ENCODE data around the gene CEP350.
A peak's percentile ranks its signal among the peaks of the same experiment; 100 is the strongest.

Gene CEP350

DNA sequence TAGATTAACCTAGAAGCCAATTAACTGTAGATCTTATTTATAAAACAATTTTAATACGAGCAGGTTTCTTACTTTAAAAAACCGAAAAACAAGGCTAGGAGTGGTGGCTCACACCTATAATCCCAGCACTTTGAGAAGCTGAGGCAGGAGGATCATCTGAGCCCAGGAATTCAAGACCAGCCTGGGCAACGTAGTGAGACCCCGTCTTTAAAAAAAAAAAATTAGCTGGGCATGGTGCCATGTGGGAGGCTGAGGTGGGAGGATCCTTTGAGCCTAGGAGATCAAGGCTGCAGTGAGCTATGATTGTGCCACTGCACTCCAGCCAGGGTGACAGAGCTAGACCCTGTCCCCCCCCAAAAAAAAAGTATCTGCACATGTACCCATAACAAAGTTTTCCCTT, 110.8 kb downstream of the CEP350 start:
- DNase-seq (ENCODE audit: low read depth) = no peak

DNA sequence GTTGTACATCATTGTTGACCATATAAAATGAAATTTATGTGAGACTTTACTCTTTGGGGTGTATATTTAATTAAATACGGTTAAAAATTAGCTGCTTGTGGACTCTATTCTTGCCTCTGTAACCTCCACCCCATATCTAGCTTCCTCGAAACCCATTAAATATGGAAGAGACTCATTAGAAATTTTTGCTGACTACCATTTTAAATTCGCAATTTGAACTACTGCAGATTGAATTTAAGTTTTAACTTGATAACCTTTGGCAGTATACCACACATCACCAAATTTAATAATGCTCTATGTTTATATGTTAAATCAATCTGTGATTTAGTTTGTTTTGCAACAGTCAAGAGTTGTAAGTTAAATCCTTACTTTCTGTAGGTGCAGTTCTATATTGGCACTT, 111.5 kb downstream of the CEP350 start:
- no peak for DNase-seq (ENCODE audit: low read depth)

DNA sequence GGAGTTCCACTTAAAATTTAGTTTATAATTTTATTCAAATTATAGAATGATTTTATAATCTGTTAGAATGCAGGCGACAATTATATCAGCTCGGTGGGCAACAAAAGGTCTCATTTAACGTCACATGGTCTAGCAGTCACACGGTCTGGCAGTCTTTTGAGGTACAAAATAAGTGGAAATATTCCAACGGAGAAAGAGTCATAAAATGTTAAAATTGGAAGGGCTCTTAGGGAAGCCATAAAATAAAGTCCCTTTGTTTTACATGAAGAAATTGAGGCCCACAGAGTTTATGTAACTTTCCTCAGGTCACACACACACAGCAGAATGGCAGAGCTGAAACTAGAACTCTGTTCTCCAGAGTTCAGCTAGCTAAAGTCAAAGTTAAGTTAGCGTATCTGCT, 115.7 kb downstream of the CEP350 start:
- DNase-seq (ENCODE audit: low read depth) = no peak

DNA sequence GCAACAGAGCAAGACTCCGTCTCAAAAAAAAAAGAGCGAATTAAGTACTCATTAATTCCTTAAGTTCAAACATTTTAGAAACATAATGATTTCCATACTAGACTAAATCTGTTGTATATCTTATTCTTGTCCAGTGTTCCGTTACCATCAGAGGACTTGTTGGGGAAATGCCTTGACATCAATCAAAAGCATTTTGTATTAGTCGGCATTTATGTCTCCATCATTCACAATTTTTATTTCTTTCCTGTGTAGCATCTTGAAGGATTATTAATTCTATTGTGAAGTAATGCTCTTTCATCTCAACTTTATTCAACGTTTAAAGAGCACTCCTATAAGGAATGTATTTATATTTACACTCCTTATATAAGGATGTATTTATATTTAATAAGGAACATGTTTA, 117.1 kb downstream of the CEP350 start:
- no peak for DNase-seq (ENCODE audit: low read depth)

DNA sequence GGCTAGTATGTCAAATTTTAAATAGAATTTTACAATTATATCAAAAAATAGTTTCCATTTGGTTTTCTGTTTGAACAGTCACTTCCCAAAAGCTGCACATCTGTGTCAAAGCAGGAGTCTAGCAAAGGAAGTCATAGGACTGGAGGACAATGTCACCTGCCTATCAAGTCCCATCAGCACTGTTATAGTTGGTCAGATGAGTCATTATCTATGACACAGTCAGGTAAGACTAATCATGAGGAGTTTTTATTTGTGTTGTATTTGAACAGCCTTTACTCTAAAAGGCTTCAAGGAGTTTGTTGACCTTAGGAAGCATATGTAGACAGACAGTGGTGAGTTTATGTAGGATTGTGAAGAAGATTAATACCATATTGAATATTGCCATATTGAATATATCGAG, 125.8 kb downstream of the CEP350 start:
- DNase-seq (ENCODE audit: low read depth) = no peak

- DNase-seq (ENCODE audit: low read depth) = no peak
Observed at GRCh38 chr1:180081474-180081873, 126.9 kb downstream of the CEP350 start.

- no peak for DNase-seq (ENCODE audit: low read depth)
Observed at GRCh38 chr1:180083164-180083563, 128.6 kb downstream of the CEP350 start.

DNA sequence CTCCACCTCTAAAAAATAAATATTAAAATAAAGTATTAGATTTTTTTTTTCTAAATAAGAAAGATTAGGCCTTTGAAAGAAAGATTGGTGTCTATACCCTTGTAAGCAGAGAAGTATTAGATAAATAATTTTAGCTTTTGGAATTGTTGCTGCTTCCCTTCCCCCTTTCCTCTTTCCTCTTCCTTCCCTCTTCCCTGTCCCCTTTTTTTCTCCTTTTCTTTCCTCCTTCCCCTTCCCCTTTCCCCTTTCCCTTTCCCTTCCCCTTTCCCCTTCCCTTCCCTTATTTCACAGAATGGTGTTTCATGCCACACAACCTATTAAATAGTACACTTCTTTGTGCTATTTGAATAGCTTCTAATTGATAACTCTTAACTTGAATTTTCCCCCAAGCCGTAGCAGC, 130.3 kb downstream of the CEP350 start:
- no peak for DNase-seq (ENCODE audit: low read depth)

- DNase-seq (ENCODE audit: low read depth) = no peak
Observed at GRCh38 chr1:180085331-180085730, 130.7 kb downstream of the CEP350 start.

DNA sequence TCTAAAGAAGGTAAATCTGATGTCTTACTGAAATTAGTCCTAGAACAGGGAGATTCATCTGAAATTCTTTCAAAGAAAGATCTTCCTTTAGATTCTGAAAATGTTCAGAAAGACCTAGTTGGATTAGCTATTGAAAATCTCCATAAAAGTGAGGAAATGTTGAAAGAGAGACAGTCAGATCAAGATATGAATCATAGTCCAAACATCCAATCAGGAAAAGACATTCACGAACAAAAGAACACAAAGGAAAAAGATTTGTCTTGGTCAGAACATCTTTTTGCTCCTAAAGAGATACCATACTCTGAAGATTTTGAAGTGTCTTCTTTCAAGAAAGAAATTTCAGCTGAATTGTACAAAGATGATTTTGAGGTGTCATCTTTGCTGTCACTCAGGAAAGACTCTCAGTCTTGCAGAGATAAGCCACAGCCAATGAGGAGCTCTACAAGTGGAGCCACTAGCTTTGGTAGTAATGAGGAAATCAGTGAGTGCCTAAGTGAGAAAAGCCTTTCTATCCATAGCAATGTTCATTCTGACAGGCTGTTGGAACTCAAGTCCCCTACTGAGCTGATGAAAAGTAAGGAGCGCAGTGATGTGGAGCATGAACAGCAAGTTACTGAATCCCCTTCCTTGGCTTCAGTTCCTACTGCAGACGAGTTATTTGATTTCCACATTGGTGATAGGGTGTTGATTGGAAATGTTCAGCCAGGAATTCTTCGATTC, 138.5 kb downstream of the CEP350 start:
- no peak for DNase-seq (ENCODE audit: low read depth)

DNA sequence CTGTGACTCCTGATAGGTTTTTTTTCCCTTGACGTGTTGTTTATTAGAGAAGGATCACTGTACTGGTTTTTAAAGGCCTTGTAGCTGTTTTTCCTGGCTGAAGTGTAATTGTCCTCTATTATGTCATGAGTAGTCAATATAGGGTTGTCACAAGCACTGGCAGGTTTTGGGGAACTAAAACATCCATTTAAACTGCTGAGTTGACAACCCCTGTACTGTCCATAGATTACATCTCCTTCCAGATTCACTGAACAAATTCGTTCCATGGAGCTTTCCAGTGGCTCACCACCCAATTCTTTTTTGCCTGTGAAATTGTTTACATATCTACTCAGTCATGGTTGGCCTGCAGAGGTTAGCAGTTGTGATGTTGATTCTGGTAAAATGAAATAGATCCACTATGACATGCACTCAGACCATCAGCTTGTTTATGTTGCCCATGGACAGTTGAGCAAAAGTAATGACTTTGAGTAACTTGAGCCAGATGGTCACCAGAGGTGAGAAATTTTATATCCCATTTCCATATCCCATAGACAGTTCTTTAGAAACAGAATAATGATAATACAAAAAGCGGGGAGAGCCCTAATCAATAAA, 140.2 kb downstream of the CEP350 start:
- DNase-seq (ENCODE audit: low read depth) = peak; percentile 91

- DNase-seq (ENCODE audit: low read depth) = peak; percentile 21
Observed at GRCh38 chr1:180096584-180097325, 142.1 kb downstream of the CEP350 start.

DNA sequence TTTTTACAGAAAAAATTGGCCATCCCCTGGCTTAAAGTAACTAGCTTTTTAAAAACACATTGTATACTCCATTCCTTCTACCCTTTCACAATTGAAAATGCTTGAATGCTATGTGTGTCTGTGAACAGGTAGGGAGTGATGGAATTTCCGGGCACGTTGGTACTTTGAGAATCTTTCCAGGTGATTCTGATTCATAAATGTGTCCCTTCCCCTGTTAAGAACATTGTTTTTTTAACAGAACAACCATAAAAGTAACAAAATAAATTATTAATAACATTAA, 142.7 kb downstream of the CEP350 start:
- DNase-seq (ENCODE audit: low read depth) = no peak

GRCh38 chr1:180101411-180101810, 146.8 kb downstream of the CEP350 start:
- no peak for DNase-seq (ENCODE audit: low read depth)

- DNase-seq (ENCODE audit: low read depth) = no peak
Observed at GRCh38 chr1:180103819-180104218, 149.2 kb downstream of the CEP350 start.

DNA sequence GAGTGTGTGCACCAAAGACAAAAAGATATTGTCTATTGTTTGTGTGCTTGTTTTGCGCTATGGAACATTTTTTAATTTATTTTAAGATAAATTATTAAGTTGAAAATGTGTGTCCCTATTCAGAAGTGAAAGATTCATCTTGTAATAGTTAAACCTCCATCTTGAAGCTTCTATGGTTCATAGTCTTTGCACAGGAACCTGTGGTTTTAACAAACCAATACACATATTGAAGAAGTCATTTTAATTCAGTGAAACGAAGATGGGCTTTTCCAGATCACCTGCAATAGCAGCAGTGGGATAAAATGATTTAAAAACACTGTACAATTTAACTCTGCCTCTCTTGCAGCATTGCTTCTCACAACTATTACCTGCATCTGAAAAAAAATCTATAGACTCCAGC, 157.5 kb downstream of the CEP350 start:
- no peak for DNase-seq (ENCODE audit: low read depth)

DNA sequence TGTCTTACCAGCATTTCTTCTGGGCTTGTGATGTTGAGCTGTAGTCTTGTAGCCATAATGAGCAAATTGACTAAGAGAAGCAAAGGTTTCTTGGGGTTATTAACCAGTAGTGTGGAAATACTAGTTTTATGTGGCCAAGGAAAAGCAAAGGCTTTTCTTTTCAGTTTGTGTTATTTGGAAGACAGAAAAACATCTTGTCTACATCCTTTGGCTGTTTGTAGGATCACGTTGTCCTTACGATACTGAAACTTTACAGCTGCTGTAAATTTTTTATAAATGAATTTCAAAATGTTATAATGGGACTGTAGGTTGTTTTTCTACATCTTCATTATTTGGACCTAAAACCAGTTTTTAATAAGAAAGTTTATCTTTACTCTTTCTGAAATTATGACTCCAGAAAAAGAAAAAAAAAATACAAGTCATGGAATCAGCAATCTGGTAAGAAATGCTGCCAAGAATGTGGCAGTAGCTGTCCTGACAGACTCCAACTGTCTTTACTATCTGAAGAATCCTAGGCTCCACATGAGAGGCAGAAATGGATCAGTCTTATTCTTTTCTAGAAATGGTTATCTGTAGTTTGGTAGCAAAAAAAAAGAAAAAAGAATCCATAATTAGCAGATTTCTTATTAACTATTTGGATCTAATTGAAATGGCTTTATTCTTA, 158.5 kb downstream of the CEP350 start:
- DNase-seq (ENCODE audit: low read depth) = no peak

DNA sequence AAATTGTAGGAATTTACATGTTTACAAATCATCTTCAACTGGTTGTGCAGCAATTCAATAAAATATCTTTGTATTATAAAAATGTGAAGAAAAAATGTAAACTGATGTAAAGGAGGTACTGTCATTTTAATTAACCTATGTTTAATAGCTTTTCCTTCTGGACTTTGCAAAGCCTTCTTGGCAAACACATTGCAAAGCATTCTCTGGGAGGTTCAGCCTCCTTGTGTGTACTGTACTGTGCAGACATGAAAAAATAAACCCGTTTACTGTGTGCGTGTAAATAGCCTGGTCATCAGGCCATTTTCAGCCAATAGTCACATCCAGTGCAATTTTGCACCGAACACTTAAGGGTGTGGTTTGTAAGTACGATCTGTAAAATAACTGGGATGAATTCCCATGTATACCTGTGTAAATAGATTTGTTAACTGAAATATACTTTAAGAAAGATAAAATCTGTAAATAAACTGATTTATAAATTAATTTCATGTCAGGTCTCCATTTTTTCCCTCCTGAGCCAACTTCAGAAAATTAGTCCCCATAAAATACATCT, 159.9 kb downstream of the CEP350 start:
- DNase-seq (ENCODE audit: low read depth) = no peak

GRCh38 chr1:180116964-180117763, 162.6 kb downstream of the CEP350 start:
- no peak for DNase-seq (ENCODE audit: low read depth)

- DNase-seq (ENCODE audit: low read depth) = peak; percentile 41
Observed at GRCh38 chr1:180117764-180118116, 163.1 kb downstream of the CEP350 start.

GRCh38 chr1:180119837-180120236, 165.2 kb downstream of the CEP350 start:
- DNase-seq (ENCODE audit: low read depth) = no peak

DNA sequence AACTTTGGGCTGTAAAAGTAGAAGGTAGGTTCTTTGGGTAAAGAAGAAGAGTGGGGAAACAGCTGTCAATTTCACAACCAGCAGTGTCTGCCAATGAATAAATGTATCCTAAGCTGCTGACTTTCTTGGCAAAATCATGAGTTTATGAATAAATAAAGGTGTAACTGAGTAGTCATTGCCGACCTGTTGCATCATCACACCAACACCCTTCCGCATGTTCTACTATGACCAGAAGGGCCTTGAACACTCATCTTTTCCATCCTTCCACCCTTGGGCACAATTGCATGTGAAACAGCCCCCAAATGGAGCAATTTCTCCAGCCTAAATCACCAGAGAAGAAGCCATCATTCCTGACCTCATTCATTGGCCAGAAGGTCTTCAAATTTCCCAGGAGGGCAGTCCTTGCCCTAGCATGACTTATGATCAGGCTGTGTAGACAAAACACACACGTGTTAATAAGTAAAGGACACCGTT, 168.9 kb downstream of the CEP350 start:
- peak; percentile 87 for DNase-seq (ENCODE audit: low read depth)
